IPS-18c (cell line): Measurements from ENCODE around the gene ZNF277.
"Not testable (repeated sequence)": the region's sequence is repeated elsewhere in the genome, so short reads cannot be mapped to it uniquely, and the experiment has no call there.

Source experiments
- H3K4me3 ChIP-seq: 2 replicates; pipeline ENCODE4 v1.7.0; 2013; ENCODE audit warnings: low read depth, mild to moderate bottlenecking, low read length, moderate library complexity; ENCODE audit not compliant: insufficient read depth
- H3K9me3 ChIP-seq: one replicate; pipeline ENCODE4 v1.6.1; 2013; ENCODE audit warnings: mild to moderate bottlenecking, low read length, moderate library complexity; ENCODE audit not compliant: control insufficient read depth, insufficient read depth

ZNF277 gene

GRCh38 chr7:112381311-112382091, 175.0 kb downstream of the ZNF277 start:
- Histone ChIP-seq H3K9me3 (no peaks in the 10 kb centered on the region), H3K4me3 (no peak overlapping the region)

- Histone ChIP-seq H3K4me3 (no peak overlapping the region), H3K9me3 (no peaks in the 10 kb centered on the region)
Measured at GRCh38 chr7:112383671-112384417, 177.3 kb downstream of the ZNF277 start.

GRCh38 chr7:112385516-112385915, 179.0 kb downstream of the ZNF277 start:
- H3K4me3 ChIP-seq, result no peak overlapping the region
- no peaks in the 10 kb centered on the region for H3K9me3 ChIP-seq

- Histone ChIP-seq H3K4me3 (no peak overlapping the region), H3K9me3 (no peaks in the 10 kb centered on the region)
Measured at GRCh38 chr7:112386619-112387018, 180.1 kb downstream of the ZNF277 start.

GRCh38 chr7:112390167-112390566, 183.7 kb downstream of the ZNF277 start:
- H3K4me3 ChIP-seq, result no peak overlapping the region
- H3K9me3 ChIP-seq, result no peaks in the 10 kb centered on the region

- H3K4me3 ChIP-seq, result not testable (repeated sequence)
Measured at GRCh38 chr7:112391079-112391821, 184.8 kb downstream of the ZNF277 start.

GRCh38 chr7:112391841-112392286, 185.4 kb downstream of the ZNF277 start:
- H3K4me3 ChIP-seq, result peak overlapping the region; percentile 34; the same call in 1 of the 2 replicates
- not testable (repeated sequence) for H3K9me3 ChIP-seq

More at GRCh38 chr7:112391079-112391821, 184.8 kb downstream of the ZNF277 start:
- not testable (repeated sequence) for H3K9me3 ChIP-seq
